ENCODE measurements around the gene POLR2F.

POLR2F gene

GRCh38 chr22:37926358-37926757, 27.1 kb upstream of the POLR2F start:
- Histone ChIP-seq H3K9me3 (no peaks in the 10 kb centered on the region), H3K4me3 (no peak overlapping the region), H3K27me3 (no peaks in the 10 kb centered on the region), H3K27ac (no peak overlapping the region), H3K4me1 (peaks cover 0 to 9% (median 5%) of the 10 kb centered on the region in 4 donors), H3K36me3 (peaks cover 45 to 97% (median 79%) of the 10 kb centered on the region in 3 donors)
- TF ChIP-seq CTCF (IDR thresholded peaks at IDR 0.05) = no peak
- intact Hi-C loops (cut with DNase I; ENCODE audit: low total_unique reads) = no loop called here
- no peak for DNase-seq

GRCh38 chr22:37926771-37927636, 26.5 kb upstream of the POLR2F start:
- no peak for TF ChIP-seq CTCF (IDR thresholded peaks at IDR 0.05)
- intact Hi-C loops (cut with DNase I; ENCODE audit: low total_unique reads) = no loop called here
- Histone ChIP-seq H3K36me3 (peaks cover 48 to 97% (median 79%) of the 10 kb centered on the region in 3 donors), H3K27ac (no peak overlapping the region), H3K27me3 (no peaks in the 10 kb centered on the region), H3K4me3 (no peak overlapping the region), H3K4me1 (peaks cover 0 to 9% (median 5%) of the 10 kb centered on the region in 4 donors), H3K9me3 (no peaks in the 10 kb centered on the region)
- no peak for DNase-seq

- H3K9me3 ChIP-seq = no peaks in the 10 kb centered on the region
- no peak for DNase-seq
- no peak for TF ChIP-seq CTCF (IDR thresholded peaks at IDR 0.05)
- intact Hi-C loops (cut with DNase I; ENCODE audit: low total_unique reads) = no loop called here
- peaks cover 51 to 99% (median 82%) of the 10 kb centered on the region in 3 donors for H3K36me3 ChIP-seq
- H3K4me3 ChIP-seq = no peak overlapping the region
- H3K27ac ChIP-seq = no peak overlapping the region
- no peaks in the 10 kb centered on the region for H3K27me3 ChIP-seq
- peaks cover 0 to 9% (median 6%) of the 10 kb centered on the region in 4 donors for H3K4me1 ChIP-seq
These were observed 25.9 kb upstream of the POLR2F start for GRCh38 chr22:37927637-37927936.

GRCh38 chr22:37929390-37929789, 24.1 kb upstream of the POLR2F start:
- Histone ChIP-seq H3K36me3 (peaks cover 41 to 87% (median 72%) of the 10 kb centered on the region in 3 donors), H3K4me1 (peaks cover 5 to 26% (median 22%) of the 10 kb centered on the region in 4 donors), H3K9me3 (no peaks in the 10 kb centered on the region), H3K27me3 (no peaks in the 10 kb centered on the region), H3K27ac (no peak overlapping the region), H3K4me3 (no peak overlapping the region)
- intact Hi-C loops (cut with DNase I; ENCODE audit: low total_unique reads) = no loop called here
- TF ChIP-seq CTCF (IDR thresholded peaks at IDR 0.05) = no peak
- no peak for DNase-seq

- no peak for DNase-seq
- peak in 1 of 2 experiments; percentile 38 for TF ChIP-seq CTCF (IDR thresholded peaks at IDR 0.05)
- intact Hi-C loops (cut with DNase I; ENCODE audit: low total_unique reads) = loop anchor here (5.0 kb wide), 2 partner anchors 43 to 113 kb away; no protein-coding TSS in a partner anchor
- Histone ChIP-seq H3K27ac (peak overlapping the region; percentile 17 to 81), H3K4me1 (peaks cover 5 to 32% (median 24%) of the 10 kb centered on the region in 4 donors), H3K36me3 (peaks cover 36 to 77% (median 62%) of the 10 kb centered on the region in 3 donors), H3K27me3 (no peaks in the 10 kb centered on the region), H3K4me3 (no peak overlapping the region), H3K9me3 (no peaks in the 10 kb centered on the region)
These were observed 23.1 kb upstream of the POLR2F start for GRCh38 chr22:37930270-37930951.

All from tibial artery (tissue), 4 donors.